ENCODE results near the gene FHIT.

DNA sequence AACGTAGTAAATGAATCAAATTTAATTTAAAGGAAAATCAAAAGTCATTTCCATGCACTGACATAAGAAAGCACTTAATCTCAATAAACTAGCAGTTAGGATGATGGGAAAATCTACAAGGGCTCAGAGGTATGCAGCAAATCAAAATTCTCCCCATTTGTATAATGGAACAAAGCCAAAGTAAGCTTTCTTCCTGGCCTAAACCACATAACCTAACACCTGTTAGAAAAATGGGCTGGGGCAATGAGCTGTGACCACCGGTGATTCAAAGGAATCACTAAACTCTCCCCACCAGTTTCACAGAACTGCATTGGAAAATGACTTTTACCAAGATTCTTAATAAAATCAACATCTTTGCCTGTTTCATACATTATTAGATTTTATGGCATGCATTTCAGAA, 1024.3 kb downstream of the FHIT start:
- TF ChIP-seq ZNF274 (IDR thresholded peaks at IDR 0.05; ENCODE audit: low read depth, low read length): no peak
- TF ChIP-seq SUZ12 (IDR thresholded peaks at IDR 0.05; ENCODE audit: extremely low read depth, insufficient read depth, insufficient read length): no peak
